K562 (cell line): ENCODE results near the gene DAP. TPM values are rescaled to one million over a fixed set of nuclear protein-coding genes. Genes with fewer than 3 reads are reported as not detected.

Source experiments
- ARNT ChIP-seq, 2 experiments: fragments of 450-650 bp; IDR thresholded peaks; 2 replicates each; pipeline ENCODE4 v1.6.1; 2016; ENCODE audit warnings: mild to moderate bottlenecking in 1 of 2
- BACH1 ChIP-seq: fragments of 200-800 bp; sonication (Bioruptor generic); IDR thresholded peaks from 2 replicates; pipeline ENCODE4 v1.6.1; 2016; ENCODE audit warnings: missing genetic modification characterization, missing compliant biosample characterization
- CSDE1 ChIP-seq, 2 experiments: fragments of 450-650 bp; IDR thresholded peaks; 2 replicates each; pipeline ENCODE4 v1.6.1; 2016; ENCODE audit warnings: mild to moderate bottlenecking in 1 of 2
- CXXC5 ChIP-seq: fragments of 250-450 bp; sonication (Bioruptor Pico); IDR thresholded peaks from 2 replicates; pipeline ENCODE4 v1.8.0; 2022; ENCODE audit warnings: inconsistent platforms, mild to moderate bottlenecking, moderate library complexity
- FOS ChIP-seq: IDR thresholded peaks from 3 replicates; pipeline ENCODE4 v1.6.1; 2011; ENCODE audit not compliant: insufficient read length; ENCODE audit errors: extremely low read depth
- MAFK ChIP-seq: IDR thresholded peaks from 2 replicates; pipeline ENCODE4 v1.6.1; 2011; ENCODE audit warnings: low read length, improper control_type of control experiment
- MBD2 ChIP-seq: sonication (generic); IDR thresholded peaks from 2 replicates; pipeline ENCODE4 v1.6.1; 2016; ENCODE audit warnings: low read depth, borderline replicate concordance
- MTA3 ChIP-seq: fragments of 450-650 bp; formaldehyde crosslinking; IDR thresholded peaks from 2 replicates; pipeline ENCODE4 v1.6.1; 2017; ENCODE audit warnings: mild to moderate bottlenecking, borderline replicate concordance
- PHB2 ChIP-seq: fragments of 450-650 bp; IDR thresholded peaks from 2 replicates; pipeline ENCODE4 v1.6.1; 2017; ENCODE audit warnings: low read depth
- PML ChIP-seq: IDR thresholded peaks from 2 replicates; pipeline ENCODE4 v1.6.1; 2012; ENCODE audit warnings: low read length, inconsistent platforms
- POLR2AphosphoS5 ChIP-seq: IDR thresholded peaks from 2 replicates; pipeline ENCODE4 v1.6.1; 2011; ENCODE audit warnings: mild to moderate bottlenecking, low read depth, low read length, moderate library complexity; ENCODE audit not compliant: control insufficient read depth, insufficient read depth
- PTBP1 ChIP-seq: fragments of 200-400 bp; formaldehyde crosslinking; IDR thresholded peaks from 2 replicates; pipeline ENCODE4 v1.6.1; 2017; ENCODE audit warnings: low read depth, low read length
- SMARCA4 ChIP-seq: fragments of 450-650 bp; IDR thresholded peaks from 2 replicates; pipeline ENCODE4 v1.6.1; 2016
- STAT5A ChIP-seq: IDR thresholded peaks from 2 replicates; pipeline ENCODE4 v1.6.1; 2012; ENCODE audit warnings: low read length, inconsistent platforms, borderline replicate concordance
- TAL1 ChIP-seq: fragments of 450-650 bp; IDR thresholded peaks from 2 replicates; pipeline ENCODE4 v1.6.1; 2016; ENCODE audit warnings: mild to moderate bottlenecking
- TCF7 ChIP-seq: sonication (generic); IDR thresholded peaks from 2 replicates; pipeline ENCODE4 v1.6.1; 2016; ENCODE audit warnings: antibody characterized with exemption, borderline replicate concordance
- TCF7L2 ChIP-seq: fragments of 150-350 bp; IDR thresholded peaks from 2 replicates; pipeline ENCODE4 v1.6.1; 2016; ENCODE audit warnings: low read depth, mild to moderate bottlenecking, low read length, moderate library complexity
- TRIM24 ChIP-seq, 2 experiments: fragments of 450-650 bp; IDR thresholded peaks; 2 replicates each; pipeline ENCODE4 v1.6.1; 2016
- ZBTB34 ChIP-seq: fragments of 250-450 bp; sonication (Bioruptor Pico); IDR thresholded peaks from 2 replicates; pipeline ENCODE4 v1.8.0; 2021; ENCODE audit warnings: mild to moderate bottlenecking, moderate library complexity
- ZBTB9 ChIP-seq: fragments of 450-650 bp; formaldehyde crosslinking; IDR thresholded peaks from 2 replicates; pipeline ENCODE4 v1.4.0; 2020; ENCODE audit warnings: mild to moderate bottlenecking, moderate library complexity
- polyA plus RNA-seq, 8 experiments: library from polyadenylated mRNA; depleted of rRNA in 4 of 8; stranded (reverse) in 5 of 8; unstranded in 3 of 8; fragments of >200 nt; fragmentation: Nextera tagmentation in 2 of 8; fragmentation: Illumina TruSeq in 1 of 8; extraction: Ambion mirVana in 2 of 8; extraction: Trizol in 1 of 8; gene quantifications; 2 replicates each; pipeline versions ENCODE4 v1.2.1 to v1.2.3, GENCODE V29; 2011 to 2014; ENCODE audit warnings: inconsistent platforms in 1 of 8, missing spikeins in 1 of 8
- total RNA-seq, 7 experiments: library from RNA; depleted of rRNA in 6 of 7; stranded (reverse); fragments of >200 nt in 6 of 7; fragmentation: Illumina TruSeq in 2 of 7; extraction: Trizol in 2 of 7; gene quantifications; 2 replicates each; pipeline versions ENCODE4 v1.2.1 to v1.2.3, GENCODE V29; 2011 to 2021; ENCODE audit warnings: low replicate concordance in 1 of 7
- TF ChIP-seq, protein P1 (sequence below): fragments of 450-650 bp; IDR thresholded peaks from 2 replicates; pipeline ENCODE4 v1.6.1; 2017; ENCODE audit warnings: antibody characterized with exemption, mild to moderate bottlenecking

Gene DAP
- total and polyA plus RNA-seq, 9 of the 15 experiments (the other 6 are each of a cell fraction or from before 2014, with no cell fraction given): 14.1 to 151 (median 34.5) TPM

DNA sequence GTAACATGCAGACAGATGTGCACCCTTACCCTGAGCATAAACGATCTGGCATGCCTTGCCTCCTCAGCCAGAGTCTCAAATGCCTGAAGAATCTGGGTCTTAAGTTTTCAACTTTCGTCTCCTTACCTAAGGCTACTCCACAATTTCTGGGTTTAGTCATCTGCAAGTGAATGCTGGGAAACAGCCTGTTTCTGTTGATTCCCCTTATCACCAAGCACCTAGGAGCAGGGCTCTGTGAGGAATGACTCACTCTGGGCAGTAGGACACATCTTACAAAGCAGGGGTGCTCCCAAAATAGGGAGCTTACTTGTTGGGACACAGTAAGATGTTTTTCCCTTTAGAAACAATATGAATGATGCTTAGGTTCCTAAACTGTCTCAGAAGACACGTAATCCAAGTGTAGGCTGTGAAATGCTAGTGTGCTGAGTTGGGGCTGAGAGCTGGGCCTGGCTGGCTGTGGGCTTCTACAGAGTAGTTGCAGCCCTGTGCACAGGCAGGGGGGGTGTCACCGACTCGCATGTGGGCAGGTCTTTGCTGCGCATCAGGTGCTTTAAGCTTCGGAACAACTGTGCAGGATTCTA lies 58.0 kb downstream of the DAP start (continued):
- TF ChIP-seq TCF7L2 (0 out of 2 replicates have a peak, but pooled peaks have one; percentile 55), CSDE1 (IDR thresholded peaks at IDR 0.05) (no peak), STAT5A (peak; percentile 82), ARNT (IDR thresholded peaks at IDR 0.05) (peak; percentile 15 to 72; a peak in 2 of 4 replicates), FOS (peak; percentile 67), ZBTB9 (CRISPR knock-in tag) (no peak), TAL1 (peak; percentile 89), PHB2 (no peak), CXXC5 (CRISPR knock-in tag) (0 out of 2 replicates have a peak, but pooled peaks have one; percentile 20), MBD2 (peak; percentile 64; the same call in 1 of the 2 replicates), ZBTB34 (no peak), MTA3 (0 out of 2 replicates have a peak, but pooled peaks have one; percentile 49), TCF7 (no peak), BACH1 (tag) (no peak), PTBP1 (no peak), TRIM24 (IDR thresholded peaks at IDR 0.05) (peak; percentile 74 to 77; a peak in 3 of 4 replicates), POLR2AphosphoS5 (peak; percentile 95), SMARCA4 (peak; percentile 98), MAFK (peak; percentile 46), PML (peak; percentile 74)
- TF ChIP-seq, protein P1, sequence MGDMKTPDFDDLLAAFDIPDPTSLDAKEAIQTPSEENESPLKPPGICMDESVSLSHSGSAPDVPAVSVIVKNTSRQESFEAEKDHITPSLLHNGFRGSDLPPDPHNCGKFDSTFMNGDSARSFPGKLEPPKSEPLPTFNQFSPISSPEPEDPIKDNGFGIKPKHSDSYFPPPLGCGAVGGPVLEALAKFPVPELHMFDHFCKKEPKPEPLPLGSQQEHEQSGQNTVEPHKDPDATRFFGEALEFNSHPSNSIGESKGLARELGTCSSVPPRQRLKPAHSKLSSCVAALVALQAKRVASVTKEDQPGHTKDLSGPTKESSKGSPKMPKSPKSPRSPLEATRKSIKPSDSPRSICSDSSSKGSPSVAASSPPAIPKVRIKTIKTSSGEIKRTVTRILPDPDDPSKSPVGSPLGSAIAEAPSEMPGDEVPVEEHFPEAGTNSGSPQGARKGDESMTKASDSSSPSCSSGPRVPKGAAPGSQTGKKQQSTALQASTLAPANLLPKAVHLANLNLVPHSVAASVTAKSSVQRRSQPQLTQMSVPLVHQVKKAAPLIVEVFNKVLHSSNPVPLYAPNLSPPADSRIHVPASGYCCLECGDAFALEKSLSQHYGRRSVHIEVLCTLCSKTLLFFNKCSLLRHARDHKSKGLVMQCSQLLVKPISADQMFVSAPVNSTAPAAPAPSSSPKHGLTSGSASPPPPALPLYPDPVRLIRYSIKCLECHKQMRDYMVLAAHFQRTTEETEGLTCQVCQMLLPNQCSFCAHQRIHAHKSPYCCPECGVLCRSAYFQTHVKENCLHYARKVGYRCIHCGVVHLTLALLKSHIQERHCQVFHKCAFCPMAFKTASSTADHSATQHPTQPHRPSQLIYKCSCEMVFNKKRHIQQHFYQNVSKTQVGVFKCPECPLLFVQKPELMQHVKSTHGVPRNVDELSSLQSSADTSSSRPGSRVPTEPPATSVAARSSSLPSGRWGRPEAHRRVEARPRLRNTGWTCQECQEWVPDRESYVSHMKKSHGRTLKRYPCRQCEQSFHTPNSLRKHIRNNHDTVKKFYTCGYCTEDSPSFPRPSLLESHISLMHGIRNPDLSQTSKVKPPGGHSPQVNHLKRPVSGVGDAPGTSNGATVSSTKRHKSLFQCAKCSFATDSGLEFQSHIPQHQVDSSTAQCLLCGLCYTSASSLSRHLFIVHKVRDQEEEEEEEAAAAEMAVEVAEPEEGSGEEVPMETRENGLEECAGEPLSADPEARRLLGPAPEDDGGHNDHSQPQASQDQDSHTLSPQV: peak; percentile 81
